HG02798 (cell line): ENCODE data around the gene HOXD11.

Experiments
- ATAC-seq: cut with Tn5 transposase; IDR thresholded peaks from one replicate; pipeline ENCODE4 v1.9.1; 2021; ENCODE audit warnings: mild to moderate bottlenecking; ENCODE audit not compliant: unreplicated experiment, poor library complexity

HOXD11 gene

GRCh38 chr2:176130147-176130956 is 23.3 kb downstream of the HOXD11 start:
- no peak for ATAC-seq

GRCh38 chr2:176130957-176131847 is 24.1 kb downstream of the HOXD11 start:
- ATAC-seq, result no peak

GRCh38 chr2:176131848-176132158 is 24.7 kb downstream of the HOXD11 start:
- ATAC-seq, result no peak

DNA sequence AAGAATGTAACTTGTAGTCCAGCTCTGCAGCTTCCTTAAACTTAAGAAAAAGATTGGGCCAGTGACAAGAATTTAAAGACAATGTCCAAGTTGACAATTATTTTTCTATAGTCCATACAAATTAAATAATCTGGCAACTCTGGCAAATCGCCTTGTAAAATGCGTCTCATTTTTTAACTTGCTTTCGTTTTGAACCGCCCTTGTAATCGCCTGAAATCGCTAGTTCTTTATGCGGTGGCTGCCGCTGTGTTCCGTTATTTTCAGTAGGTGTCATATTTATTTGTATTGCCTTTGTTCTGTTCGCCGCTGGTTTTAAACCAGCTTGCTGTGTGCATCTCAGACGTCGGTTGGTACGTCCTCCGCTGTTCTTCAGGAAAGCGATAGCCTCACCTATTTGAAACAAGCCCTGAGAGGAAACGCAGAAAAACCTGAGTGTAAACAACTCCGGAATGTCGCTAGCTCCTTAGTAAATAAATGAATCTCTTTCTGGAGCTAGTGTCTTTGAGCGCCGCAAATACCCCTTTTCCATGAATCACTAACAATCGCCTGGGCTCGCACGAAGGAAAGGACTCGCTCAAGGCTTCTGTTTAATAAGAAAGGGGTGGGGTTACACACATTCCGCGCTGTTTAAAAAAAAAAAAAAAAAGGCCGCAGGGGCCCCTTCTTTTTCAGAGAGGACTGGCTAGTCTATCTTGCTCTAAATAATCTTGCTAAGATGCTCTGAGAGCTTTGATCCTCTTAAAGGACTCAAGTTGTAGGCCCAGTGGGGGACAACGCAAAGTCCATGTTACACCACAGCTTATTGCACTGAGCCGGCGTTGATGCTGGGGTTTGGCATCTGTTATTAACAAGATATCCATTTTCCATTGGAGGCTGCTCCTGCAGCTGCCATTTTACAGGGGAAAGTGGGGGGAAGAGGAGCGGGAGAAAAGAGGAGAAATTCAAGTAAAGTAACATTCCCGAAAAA is 25.4 kb downstream of the HOXD11 start:
- ATAC-seq, result no peak

DNA sequence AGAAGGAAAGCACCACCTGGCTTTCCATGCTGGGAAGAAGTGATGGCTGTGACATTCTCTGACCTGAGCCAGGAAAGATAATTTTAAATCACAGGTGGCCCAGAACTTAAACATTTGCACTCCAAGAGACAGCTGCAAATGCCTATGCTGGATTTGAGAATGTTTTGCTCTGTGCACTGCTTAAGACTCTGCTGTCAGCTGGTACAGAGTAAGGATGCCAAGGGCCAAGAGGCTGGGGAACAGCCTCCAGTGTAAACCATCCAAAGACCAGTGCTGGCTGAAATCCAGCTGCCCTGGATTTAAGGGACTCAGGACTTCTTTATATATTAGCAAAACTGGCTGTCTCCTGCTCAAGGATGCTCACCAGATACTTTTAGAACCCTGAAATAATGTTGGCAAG is 26.3 kb downstream of the HOXD11 start:
- ATAC-seq, result no peak

GRCh38 chr2:176134035-176134434 is 27.0 kb downstream of the HOXD11 start:
- no peak for ATAC-seq

DNA sequence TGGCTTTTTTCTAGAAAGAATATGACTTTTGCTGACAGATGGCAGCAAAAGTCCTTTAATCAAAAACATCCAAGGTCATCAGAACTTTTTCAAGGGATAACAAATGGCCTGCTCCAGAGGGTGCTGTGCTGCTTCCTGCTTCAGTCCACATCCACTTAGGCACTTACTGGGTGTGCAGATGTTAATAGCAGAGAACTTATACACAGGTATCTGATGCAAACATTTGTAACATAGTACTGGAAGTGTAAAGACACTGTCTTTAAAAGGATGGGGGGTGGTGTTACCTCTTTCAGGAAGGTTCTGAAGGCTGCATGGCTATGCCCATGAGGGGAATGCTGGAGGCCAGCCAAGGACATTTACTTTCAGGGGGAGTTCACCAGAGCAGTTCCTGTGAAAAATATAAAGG is 28.0 kb downstream of the HOXD11 start:
- ATAC-seq, result no peak

DNA sequence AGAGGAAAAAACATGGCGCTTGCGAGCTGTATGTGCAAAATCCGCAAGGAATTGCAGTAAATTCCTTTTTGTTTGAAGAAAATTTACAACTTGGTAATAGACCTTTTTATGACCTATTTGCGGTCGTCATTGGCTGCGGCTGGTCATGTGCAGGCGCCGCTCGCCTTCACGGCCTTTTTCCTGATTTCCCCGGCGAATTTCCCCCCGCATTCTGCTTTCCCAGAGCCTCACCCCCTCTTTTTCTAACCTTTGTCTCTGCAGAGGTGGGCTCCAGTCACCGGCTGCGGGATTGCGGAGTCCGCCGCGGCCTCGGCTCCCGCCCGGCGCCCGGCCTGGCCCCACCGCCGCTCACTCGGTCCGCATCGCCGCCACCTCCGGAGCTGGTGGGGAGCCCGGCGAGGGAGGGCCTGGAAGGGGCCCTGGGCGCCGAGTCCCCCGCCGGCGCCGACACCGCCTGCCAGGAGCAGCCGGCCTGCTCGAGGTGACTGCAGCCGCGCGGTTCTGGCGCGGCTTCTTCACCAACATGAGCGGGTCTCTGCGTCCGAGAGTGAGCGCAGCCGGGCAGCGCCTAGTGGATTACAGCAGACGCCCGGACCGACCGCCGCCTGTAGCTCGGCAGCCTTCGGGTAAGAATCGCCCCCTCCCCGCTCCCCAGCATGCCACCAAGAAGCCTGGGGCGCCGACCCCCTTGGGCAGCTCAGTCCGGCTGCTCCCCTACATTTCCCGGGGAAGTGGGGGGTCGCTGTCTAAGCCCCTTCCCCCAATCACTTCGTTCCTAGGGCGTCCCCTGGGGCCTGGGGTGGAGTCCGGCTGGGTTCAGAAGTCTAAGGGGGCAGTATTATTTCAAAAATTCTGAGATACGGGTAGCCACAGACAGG is 29.5 kb downstream of the HOXD11 start:
- no peak for ATAC-seq

- ATAC-seq, result no peak
These were observed 30.1 kb downstream of the HOXD11 start for GRCh38 chr2:176137252-176137580.

GRCh38 chr2:176137906-176138305 is 30.8 kb downstream of the HOXD11 start:
- no peak for ATAC-seq

- no peak for ATAC-seq
These were observed 31.4 kb downstream of the HOXD11 start for GRCh38 chr2:176138526-176138922.

DNA sequence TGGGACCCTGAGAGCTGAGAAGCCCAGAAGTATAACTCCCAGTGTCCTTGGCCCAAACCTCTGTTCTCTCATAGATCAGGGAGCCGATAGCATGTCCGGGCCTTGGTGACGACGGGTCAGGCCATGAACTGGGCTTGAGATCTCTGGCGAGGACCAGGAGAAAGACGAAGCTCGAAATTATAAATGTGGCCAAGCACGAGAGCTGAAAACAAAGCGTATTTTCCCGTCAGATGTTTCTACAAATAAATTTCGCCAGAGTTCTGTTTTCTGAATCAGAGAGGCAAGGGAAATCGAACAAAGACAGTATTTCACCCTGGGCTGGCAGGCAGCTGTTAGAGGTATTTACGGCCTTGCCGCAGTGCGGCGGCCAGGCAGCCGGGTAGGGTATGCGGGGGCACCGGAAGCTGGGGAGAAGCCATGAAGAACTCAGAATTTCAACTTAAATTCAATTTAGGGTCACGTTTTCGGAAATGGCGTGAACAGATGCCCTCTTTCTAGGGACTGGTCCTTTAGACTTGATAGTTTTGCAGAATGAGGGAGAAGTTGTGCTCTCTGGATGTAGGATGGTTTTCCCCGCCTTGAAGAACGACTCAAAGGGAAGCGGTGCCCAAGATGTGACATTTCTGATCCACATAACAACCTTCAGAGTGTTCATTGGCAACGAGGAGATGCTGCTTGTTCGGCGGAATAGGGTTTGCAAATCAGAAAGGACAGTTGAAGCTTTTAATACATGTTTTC is 32.0 kb downstream of the HOXD11 start:
- ATAC-seq, result no peak

- no peak for ATAC-seq
These were observed 32.8 kb downstream of the HOXD11 start for GRCh38 chr2:176139661-176140512.

GRCh38 chr2:176140513-176141317 is 33.6 kb downstream of the HOXD11 start:
- ATAC-seq, result peak; percentile 92

DNA sequence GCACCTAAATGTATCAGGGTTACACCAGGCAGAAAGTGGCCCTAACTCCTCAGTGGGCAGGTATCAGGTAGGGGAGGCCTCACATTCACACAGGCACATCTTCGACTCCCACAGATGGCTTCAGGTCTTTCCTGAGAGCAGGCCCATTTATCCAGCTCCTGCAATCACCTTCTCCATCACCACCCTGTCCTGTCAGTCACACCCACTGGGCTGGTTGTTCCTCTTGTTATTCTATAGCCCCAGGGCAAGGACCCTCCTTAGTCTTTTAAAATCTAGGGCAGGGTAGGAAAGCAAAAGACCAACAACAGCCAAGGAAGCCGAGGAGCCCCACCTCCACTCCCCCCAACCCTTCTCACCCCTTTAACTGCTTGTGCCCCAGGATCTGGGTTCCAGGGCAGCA is 35.2 kb downstream of the HOXD11 start:
- ATAC-seq, result no peak

- ATAC-seq, result no peak
These were observed 38.2 kb downstream of the HOXD11 start for GRCh38 chr2:176145085-176145969.
